Measurements from ENCODE around the gene LMAN1L. TPM values are rescaled to one million over a fixed set of nuclear protein-coding genes. Genes with fewer than 3 reads are reported as not detected.

The LMAN1L gene
- total RNA-seq, 1 donor from 2014 or later, result not detected

DNA sequence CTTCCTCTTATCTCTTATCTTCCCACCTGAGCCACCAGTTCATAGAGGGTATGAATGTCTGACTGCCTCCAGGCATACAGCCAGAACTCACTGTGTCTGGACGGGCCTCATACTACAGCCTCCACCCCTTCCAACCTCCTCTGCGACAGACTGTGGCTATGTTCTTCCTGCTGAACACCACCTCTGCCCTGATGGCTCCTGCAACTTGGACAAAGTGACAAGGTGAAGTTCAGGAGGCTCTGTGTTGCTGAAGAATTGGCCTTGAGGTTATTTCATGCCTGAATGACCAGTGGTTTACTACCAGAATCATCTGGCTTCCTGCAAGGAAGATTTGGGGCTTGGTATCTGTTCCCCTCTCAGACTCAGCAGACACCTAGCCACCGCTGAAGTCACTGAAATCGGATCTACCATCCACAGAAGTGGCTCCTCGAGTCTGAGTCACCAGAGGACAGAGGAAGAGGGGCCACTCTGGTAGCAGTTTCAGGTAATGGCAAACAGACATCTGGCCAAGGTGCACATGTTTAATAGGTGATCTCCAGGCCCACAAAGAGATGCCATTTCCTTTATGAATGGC lies 44.5 kb downstream of the LMAN1L start:
- DNase-seq (ENCODE audit: low spot score), result peak; percentile 31

DNA sequence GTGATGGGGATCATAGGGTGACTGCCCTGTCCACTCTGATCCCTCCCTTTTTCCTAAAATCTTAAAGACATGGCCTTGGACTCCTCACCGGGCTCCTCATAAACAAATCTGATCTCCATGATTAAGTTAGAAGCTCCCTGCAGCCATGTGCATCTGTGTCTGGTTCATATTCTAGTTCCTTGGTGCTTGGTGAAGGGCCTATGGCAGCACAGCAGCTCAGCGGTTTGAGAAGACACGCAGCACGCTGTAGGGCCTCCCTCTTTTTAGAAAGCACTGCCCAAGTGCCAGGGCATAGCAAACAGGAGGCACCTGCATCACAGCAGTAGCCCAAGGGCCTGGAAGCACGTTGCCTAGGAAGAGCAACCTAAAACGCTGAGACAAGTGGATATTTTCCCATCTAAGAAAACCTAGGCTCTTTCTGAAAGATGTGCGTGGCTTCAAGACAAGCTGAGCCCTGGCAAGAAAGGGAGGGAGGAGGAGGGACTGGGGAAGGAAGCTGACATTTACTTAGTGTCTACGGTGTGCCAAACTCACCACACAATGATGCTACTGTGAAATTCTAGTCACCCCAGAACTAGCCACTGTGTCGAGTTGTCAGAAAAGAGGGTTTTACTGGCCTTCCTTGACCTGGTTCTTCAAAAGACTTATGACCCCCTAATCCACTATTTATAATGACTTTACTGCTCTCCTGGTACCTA lies 45.2 kb downstream of the LMAN1L start:
- no peak for DNase-seq (ENCODE audit: low spot score)

DNA sequence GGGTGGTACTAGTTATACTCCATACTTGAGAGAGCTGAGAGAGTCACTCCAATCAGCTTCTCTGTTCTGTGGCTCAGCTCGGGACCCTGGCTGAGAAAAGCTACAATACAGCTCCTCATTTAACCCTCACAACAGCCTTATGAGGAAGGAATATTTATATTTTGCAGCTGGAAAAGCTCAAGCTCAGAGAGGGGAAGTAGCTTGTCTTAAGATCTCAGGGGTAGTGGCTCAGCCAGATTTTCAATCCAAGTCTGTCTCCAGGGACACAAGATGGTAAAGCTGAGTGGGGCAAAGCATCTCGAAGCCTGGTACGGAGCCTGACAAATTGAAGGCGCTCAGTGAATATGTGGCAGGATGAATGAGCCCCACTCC lies 45.7 kb downstream of the LMAN1L start:
- no peak for DNase-seq (ENCODE audit: low spot score)

DNA sequence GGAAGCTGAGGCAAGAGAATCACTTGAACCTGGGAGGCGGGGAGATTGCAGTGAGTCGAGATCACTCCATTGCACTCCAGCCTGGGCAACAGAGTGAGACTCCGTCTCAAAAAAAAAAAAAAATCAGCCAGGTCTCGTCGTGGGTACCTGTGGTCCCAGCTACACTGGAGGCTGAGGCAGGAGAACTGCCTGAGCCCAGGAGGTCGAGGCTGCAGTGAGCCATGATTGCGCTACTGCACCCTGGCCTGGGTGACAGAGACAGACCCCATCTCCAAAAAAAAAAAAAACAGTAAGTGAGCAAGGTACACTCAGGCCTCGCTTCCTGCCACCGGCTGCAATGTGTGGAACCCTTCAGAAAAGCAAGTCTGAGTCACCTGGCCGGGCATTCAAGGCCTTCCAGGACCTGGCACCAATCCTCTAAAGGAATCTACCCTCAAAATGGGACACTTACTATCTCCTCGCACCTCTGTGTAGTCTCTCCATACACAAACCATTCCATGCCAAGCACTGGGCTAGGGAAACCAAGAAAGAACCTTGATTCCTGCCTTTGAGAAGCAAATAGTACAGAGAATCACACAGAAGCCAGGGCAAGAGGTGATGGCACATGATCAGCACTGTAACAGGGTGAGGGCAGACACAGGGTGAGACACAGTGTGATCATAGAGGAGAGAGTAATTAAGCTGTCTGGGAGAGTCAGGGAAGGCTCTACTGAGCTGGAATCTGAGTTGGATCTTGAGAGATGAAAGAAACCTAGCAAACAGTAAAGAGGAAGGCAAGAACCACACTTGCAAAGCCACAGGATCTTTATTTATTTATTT lies 50.8 kb downstream of the LMAN1L start:
- no peak for DNase-seq (ENCODE audit: low spot score)

DNA sequence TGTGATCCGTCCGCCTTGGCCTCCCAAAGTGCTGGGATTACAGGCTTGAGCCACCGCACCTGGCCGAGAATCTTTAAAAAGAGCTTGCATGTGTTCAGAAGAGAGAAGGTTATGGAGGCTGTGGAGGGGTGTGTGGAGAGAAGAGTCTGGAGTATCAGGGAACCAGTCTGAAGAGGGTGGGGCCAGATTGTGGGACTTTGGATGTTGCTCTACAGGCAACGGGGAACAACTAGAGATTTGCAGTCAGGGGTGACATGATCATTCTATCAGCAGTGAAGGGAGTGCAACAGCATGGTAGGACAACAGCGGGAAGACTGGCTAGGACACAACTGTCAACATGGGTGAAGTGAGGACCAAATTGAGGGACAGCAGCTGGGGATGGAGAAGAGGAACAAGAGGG lies 51.7 kb downstream of the LMAN1L start:
- DNase-seq (ENCODE audit: low spot score), result no peak

DNA sequence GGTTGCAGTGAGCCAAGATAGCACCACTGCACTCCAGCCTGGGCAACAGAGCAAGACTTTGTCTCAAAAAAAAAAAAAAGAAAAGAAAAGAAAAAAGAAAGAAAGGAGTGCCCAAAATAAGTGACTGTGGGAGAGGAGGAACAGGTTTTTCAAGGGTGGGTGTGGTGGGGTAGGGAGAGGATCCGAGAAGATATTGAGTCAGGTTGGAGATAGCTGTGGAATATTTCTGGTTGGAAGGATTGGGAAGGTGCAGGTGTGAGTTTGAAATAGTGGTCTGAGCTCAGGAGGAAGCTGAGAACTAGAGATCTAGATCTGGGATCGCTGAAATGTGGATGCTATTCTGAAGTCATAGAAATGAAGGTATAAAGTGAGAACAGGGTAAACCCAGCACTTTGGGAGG lies 52.7 kb downstream of the LMAN1L start:
- no peak for DNase-seq (ENCODE audit: low spot score)

DNA sequence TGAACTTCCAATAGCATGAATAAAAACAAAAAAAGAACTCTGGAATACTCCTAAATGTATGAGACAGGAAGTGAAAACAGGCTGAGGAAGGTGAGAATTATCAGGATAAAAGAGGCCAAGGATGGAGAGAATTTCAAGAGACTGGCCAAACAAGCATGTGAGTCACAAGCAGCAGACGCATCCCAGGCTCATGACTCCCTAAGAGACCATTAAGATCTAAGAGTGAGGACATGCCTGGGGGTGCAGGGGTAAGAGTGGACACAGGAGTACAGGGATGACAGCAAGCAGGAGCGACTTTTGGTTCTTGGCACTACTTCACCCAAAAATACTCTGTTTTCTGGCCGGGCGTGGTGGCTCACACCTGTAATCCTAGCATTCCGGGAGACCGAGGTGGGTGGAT lies 53.5 kb downstream of the LMAN1L start:
- DNase-seq (ENCODE audit: low spot score), result no peak

DNA sequence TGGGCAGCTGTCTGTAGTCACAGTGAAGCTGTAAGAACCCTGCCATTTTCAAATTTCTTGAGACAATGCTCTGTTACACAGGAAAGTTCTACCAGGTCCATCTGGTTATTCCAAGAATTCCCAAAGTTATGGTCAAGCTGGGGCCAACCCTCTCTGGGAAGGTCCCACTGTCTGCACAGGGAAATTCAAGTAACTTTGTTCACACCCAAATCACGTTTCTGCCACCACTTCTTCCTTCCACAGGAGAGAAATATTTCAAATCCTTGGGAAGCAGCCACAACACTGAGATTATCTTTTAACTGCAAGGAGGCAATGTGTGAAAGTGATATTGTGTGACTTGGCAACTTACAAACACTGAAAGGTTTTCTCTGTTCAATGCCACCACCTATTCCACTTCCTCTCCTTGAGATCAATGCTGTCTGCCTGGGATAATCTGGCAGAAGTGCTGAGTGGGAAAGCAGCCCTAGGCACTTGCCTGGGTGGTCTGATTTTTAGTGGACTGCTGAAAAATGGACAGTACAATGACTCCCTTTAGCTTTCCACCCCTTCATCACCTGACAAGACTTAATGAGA lies 54.9 kb downstream of the LMAN1L start:
- DNase-seq (ENCODE audit: low spot score), result no peak

DNA sequence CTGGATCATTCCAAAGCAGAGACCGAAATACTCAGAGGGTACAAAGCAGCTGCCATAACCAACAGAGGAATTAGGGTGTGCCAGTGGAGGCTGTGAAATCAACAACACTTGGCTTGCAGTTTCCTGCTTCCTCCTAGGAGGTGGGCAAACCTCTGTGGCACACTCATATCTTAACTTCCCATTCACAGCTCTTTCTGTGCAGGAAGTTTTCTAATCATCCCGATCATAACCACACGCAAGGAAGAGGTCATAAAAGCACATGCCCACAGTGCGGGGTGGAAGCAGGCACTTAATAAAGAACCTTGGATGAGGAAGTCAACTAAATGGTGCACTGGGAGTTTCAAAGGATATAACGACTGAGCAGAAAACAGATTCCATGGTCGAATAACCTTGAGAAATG lies 55.4 kb downstream of the LMAN1L start:
- DNase-seq (ENCODE audit: low spot score), result no peak

DNA sequence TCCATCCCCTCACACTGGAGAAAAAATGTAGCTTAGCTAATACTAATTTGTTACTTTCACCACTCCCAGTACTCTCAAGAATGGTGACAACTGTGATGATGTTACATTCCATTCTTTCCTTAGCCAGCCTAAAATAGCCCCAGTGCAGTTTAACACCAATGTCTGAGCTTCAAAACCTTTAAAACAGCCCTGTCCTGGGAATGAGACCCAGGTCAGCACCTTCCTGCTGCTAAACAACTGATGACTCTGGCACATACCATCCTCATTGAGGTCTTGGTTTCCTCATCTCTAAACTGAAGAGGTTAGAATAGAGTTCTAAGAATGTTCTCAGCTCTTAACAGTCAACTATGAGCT lies 56.7 kb downstream of the LMAN1L start:
- DNase-seq (ENCODE audit: low spot score), result no peak

DNA sequence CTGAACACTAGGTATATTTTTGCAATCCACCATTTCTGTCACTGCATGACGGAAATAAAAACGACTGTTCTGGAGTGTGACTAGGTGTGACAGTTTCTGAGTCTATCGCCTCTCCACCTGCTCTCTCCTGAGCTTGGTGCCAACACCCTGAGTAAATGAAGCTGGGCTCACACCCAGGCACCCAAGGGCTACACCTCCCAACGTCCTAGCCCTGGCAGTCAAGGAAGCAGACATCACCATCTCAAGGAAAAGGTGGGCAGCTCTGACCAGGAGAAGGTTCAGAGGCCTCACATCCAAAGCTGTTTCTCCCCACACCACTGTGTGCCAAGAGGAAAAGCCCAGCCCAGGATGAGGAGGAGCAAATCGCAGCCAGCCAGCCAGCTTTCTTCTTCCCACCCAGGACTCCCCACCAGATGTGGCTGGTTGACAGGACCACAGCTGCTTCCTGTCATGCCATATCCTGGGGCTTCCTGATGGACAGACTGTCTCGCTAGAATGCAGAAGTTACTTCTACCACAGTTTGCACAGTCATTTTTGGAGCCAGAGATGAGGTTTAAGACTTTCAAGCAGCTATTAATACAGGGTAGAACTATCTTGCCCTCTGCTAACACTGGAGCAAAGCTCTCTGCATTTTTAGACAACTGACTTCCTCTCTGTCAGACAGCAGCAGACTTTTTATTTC lies 57.2 kb downstream of the LMAN1L start:
- DNase-seq (ENCODE audit: low spot score), result peak; percentile 65

DNA sequence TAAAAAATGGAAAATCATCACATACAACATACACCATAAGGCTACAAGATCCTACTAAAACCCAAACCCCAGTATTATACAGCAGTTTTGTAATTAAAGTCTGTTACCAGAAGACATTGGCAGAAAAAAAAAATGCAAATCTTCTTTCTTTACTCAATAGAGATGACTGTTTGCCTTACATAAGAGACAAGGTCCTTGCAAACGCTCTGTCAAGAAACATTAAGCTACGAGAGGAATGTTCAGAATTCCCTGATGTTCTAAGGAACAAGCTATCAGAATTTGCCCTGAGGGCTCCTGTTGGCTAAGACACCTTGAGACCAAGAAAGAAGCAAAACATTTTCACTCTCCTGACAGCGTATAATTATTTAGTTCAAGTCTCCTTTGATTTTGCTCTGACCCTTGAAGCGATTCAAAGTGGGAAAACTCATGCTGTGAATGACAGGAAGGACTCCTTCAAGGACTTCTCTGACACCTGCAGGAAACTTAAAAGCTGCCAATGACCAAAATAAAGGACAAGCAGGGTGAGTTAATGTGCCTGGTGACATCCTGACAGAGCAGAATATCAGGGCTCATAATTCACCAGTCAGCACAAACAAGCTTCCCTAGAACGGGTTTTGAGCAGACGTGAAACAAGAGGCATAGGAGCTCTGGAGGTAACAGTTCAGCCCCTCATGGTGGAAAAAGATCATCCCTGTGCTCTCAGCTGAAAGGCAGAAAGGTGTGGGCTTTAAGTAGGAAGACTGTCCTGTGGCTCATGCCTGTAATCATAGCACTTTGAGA lies 58.0 kb downstream of the LMAN1L start:
- DNase-seq (ENCODE audit: low spot score), result no peak

DNA sequence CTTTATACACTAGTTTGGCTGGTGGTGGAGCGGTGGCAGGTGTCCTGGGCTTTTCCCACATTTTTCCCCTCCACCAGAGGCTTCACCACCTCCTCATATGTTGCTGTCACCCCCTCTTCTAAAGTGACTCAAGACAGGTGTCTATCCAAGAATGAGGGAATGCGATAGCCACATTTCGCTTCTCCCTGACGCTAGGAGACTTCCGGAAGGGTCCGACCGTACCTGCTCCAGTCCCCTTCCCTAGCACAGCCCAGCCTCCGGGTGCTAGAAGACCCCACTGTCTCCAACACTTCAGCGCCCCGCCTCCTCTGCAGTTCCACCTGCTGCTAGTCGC lies 60.0 kb downstream of the LMAN1L start:
- DNase-seq (ENCODE audit: low spot score), result no peak

DNA sequence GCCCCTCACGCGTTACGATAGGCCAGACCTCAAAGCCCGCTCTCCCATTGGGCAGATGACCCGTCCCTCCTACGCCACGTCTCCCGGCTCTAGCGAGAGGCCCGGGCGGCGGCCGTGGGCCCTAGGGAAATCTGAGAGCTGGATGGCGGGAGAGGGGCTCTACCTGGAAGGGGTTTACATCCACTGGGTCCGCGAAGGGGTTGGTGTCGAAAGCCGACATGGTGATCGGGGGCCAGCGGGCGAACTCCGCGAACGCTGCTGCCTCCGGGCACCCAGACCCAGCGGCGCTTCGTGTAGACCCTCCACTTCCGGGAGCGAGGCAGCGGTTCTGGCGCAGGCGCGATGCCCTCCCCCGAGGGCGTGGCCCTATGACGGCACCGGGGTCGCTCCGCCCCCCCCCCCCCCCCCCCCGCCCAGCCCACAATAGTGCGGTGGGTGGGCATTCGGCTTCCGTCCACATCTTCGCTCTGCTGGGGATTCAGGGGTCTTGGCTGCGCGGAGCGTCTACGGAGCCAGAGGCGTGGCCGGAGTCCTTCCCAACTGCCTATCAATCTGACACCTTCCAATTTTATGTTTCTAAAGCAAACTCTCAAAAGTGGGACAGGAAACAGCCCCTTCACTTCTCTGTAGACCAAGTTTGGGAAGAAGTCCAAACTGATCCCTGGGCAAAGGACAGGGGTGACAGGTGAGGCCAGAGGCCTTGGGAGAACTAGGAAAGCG lies 60.6 kb downstream of the LMAN1L start, which contains the start of gene SCAMP2:
Gene SCAMP2 (minus strand): TSS at position 330 of the 720 bp plus-strand sequence. CDS start 110 bp downstream, at position 220.
- DNase-seq (ENCODE audit: low spot score), result peak; percentile 93

DNA sequence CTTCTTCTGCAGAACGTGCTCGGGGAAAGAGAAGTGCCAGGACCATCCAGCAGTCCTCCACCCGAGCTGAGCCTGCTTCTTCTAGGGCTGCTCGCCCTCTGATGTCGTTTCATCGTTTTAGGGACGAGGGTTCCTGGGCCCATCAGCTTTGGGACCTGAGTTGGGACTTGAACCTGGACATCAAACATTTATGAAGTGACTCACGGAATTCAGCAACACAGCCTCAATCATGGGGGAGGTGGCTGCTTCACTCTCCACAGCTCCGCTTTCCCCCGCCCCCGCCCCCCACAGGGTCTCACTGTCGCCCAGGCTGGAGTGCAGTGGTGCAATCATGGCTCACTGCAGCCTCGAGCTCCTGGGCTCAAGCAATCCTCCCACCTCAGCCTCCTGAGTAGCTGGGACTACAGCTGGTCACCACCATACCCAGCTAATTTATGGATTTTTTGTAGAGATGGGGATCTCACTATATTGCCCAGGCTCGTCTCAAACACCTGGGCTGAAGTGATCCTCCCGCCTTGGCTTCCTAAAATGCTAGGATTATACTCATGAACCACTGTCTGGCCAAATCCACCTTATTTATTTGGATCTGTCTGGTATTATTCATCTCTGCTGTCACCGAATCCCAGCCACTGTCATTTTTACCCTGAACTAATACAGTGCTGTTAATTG lies 61.3 kb downstream of the LMAN1L start:
- DNase-seq (ENCODE audit: low spot score), result no peak

Other genes with a start within 250 kb of the LMAN1L start
- 95.0 TPM for gene CLK3, start 197.0 kb upstream of the LMAN1L start, total RNA-seq
- gene EDC3, start 116.8 kb upstream of the LMAN1L start, total RNA-seq, result 35.9 TPM
- 13.8 TPM for gene CYP1A1, start 87.3 kb upstream of the LMAN1L start, total RNA-seq
- 0.14 TPM for gene CYP1A2, start 64.0 kb upstream of the LMAN1L start, total RNA-seq
- 74.2 TPM for gene CSK, start 30.8 kb upstream of the LMAN1L start, total RNA-seq
- gene CPLX3, start 13.8 kb downstream of the LMAN1L start, total RNA-seq, result not detected
- gene ULK3, start 30.3 kb downstream of the LMAN1L start, total RNA-seq, result 42.1 TPM
- 110 TPM for gene SCAMP2, start 60.5 kb downstream of the LMAN1L start, total RNA-seq
- 46.0 TPM for gene MPI, start 77.2 kb downstream of the LMAN1L start, total RNA-seq
- gene FAM219B, start 94.0 kb downstream of the LMAN1L start, total RNA-seq, result 80.4 TPM
- gene COX5A, start 125.2 kb downstream of the LMAN1L start, total RNA-seq, result 165 TPM
- gene RPP25, start 143.9 kb downstream of the LMAN1L start, total RNA-seq, result 24.1 TPM
- 57.2 TPM for gene SCAMP5, start 182.7 kb downstream of the LMAN1L start, total RNA-seq
- 17.3 TPM for gene PPCDC, start 210.8 kb downstream of the LMAN1L start, total RNA-seq